ENCODE results near the gene TCF20. TPM values are rescaled to one million over a fixed set of nuclear protein-coding genes. Genes with fewer than 3 reads are reported as not detected.
A peak's percentile ranks its signal among the peaks of the same experiment; 100 is the strongest.

Gene TCF20
- total and polyA plus RNA-seq, 8 donors = 5.8 to 50.0 (median 18.8) TPM

- no peaks in the 10 kb centered on the region for H3K36me3 ChIP-seq
- H3K27ac ChIP-seq = no peak overlapping the region
- intact Hi-C loops (cut with DNase I; ENCODE audit: low total_unique reads) = no loop called here
- peaks cover 8 to 38% (median 28%) of the 10 kb centered on the region in 4 donors for H3K4me1 ChIP-seq
- H3K4me3 ChIP-seq = no peak overlapping the region
- TF ChIP-seq EP300 (IDR thresholded peaks at IDR 0.05) (no peak), CTCF (IDR thresholded peaks at IDR 0.05) (no peak), POLR2AphosphoS5 (IDR thresholded peaks at IDR 0.05) (no peak), POLR2A (IDR thresholded peaks at IDR 0.05) (no peak)
- peaks cover 0 to 26% (median 6%) of the 10 kb centered on the region in 3 donors for H3K27me3 ChIP-seq
- no peaks in the 10 kb centered on the region for H3K9me3 ChIP-seq
- DNase-seq = peak in 1 of 2 donors; percentile 59
- WGBS, 5 donors = 27 to 43% (median 32%) methylated on average over 20 to 21 of the region's 21 CpGs
These were observed 33.2 kb upstream of the TCF20 start for GRCh38 chr22:42303396-42304323.

- WGBS, 5 donors = 89 to 94% (median 90%) methylated on average over 8 to 12 of the region's 12 CpGs
- TF ChIP-seq EP300 (IDR thresholded peaks at IDR 0.05) (no peak), CTCF (IDR thresholded peaks at IDR 0.05) (no peak), POLR2AphosphoS5 (IDR thresholded peaks at IDR 0.05) (no peak)
- Histone ChIP-seq H3K4me3 (no peak overlapping the region), H3K4me1 (peaks cover 8 to 41% (median 30%) of the 10 kb centered on the region in 4 donors), H3K9me3 (no peaks in the 10 kb centered on the region), H3K27me3 (peaks cover 0 to 26% (median 6%) of the 10 kb centered on the region in 3 donors), H3K27ac (no peak overlapping the region), H3K36me3 (no peaks in the 10 kb centered on the region)
- DNase-seq = no peak
- intact Hi-C loops (cut with DNase I; ENCODE audit: low total_unique reads) = no loop called here
These were observed 31.3 kb upstream of the TCF20 start for GRCh38 chr22:42301742-42302102.

DNA sequence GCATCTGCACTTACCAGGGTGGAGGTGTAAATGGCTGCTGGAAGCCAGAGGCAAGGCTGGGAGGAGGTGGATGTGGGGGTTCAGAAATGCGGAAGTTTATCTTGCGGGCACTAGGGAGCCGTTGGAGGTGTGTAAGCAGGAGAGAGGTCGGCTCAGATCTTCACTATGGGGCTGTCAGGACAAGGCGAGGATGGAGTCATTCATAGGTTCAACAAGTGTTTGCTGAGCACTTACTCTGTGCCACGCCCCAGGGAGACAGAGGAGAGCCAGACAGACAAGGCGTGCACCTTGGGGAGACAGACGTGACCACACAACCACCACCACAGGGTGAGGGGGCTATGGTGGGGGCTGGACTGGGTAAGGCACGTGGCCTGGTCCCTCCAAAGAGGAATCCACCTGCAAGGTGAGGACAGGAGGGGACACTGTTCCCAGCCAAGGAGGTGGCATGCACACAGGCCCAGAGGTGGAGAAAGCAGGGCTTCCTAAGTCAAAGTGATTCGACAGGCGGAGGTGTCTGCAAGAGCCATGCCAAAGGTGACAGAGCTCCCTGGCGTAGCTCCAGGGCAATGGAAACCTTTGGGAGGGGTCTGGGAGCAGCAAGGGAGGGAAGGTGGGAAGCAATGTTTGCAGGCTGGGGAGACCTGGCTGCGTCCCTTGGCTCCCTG lies 30.8 kb upstream of the TCF20 start:
- Histone ChIP-seq H3K4me1 (peaks cover 8 to 46% (median 33%) of the 10 kb centered on the region in 4 donors), H3K27ac (no peak overlapping the region), H3K4me3 (no peak overlapping the region), H3K36me3 (no peaks in the 10 kb centered on the region), H3K9me3 (no peaks in the 10 kb centered on the region), H3K27me3 (peaks cover 0 to 23% (median 6%) of the 10 kb centered on the region in 3 donors)
- WGBS, 5 donors = 64 to 85% (median 71%) methylated on average over 13 of the region's 13 CpGs
- TF ChIP-seq POLR2A (IDR thresholded peaks at IDR 0.05) (no peak), EP300 (IDR thresholded peaks at IDR 0.05) (no peak), CTCF (IDR thresholded peaks at IDR 0.05) (no peak), POLR2AphosphoS5 (IDR thresholded peaks at IDR 0.05) (no peak)
- DNase-seq = no peak
- intact Hi-C loops (cut with DNase I; ENCODE audit: low total_unique reads) = no loop called here

GRCh38 chr22:42300259-42301076 lies 30.0 kb upstream of the TCF20 start:
- no peak for TF ChIP-seq POLR2AphosphoS5 (IDR thresholded peaks at IDR 0.05)
- intact Hi-C loops (cut with DNase I; ENCODE audit: low total_unique reads) = no loop called here
- H3K4me3 ChIP-seq = peak overlapping the region in 1 of 4 donors; percentile 22

More at GRCh38 chr22:42300259-42301076, 30.0 kb upstream of the TCF20 start:
- WGBS, 5 donors = 41 to 58% (median 53%) methylated on average over 10 of the region's 10 CpGs
- peak; percentile 27 to 76 for DNase-seq
- Histone ChIP-seq H3K27ac (no peak overlapping the region), H3K9me3 (no peaks in the 10 kb centered on the region), H3K4me1 (peaks cover 8 to 48% (median 33%) of the 10 kb centered on the region in 4 donors), H3K36me3 (no peaks in the 10 kb centered on the region), H3K27me3 (peaks cover 0 to 17% (median 6%) of the 10 kb centered on the region in 3 donors)
